ENCODE results near the gene CCL5. TPM values are rescaled to one million over a fixed set of nuclear protein-coding genes. Genes with fewer than 3 reads are reported as not detected.

CCL5 gene
- total and polyA plus RNA-seq, 7 donors: 0.38 to 2.6 (median 0.77) TPM

DNA sequence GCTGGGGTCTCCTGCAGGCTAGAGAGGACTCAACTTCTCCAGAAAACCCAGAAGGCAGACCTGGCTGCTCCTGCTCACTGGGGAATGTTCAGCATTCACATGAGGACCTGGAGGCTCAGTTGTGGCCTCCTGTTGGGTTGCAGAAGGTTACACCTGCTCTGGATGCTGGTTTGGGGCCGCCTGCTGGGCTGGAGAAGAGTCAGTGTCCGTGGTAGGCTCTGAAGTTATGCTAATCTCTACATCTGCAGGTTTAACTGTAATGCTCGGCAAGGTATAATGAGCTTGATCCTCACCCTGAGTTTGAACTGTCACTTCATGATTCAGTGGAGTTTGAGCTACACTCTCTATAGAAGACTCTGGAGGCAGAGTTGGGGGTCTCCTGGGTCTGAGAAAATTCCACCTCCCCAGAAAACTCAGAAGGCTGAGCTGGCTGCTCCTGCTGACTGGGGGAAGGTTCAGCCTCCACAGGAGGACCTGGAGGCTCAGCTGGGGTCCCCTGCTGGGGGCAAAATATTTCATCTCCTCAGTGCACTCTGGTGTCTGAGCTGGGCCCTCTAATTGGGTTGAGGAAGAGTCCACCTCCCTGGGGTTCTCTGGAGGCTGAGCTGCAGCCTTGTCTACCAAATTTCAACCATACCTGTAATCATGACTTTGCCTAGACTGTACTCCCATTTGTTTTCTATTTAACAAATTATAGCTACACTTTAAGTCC lies 26.9 kb upstream of the CCL5 start:
- no peak for ATAC-seq
- H3K4me3 ChIP-seq: no peak overlapping the region
- 57 to 66% (median 61%) methylated on average over 3 of the region's 3 CpGs for WGBS, 3 donors
- intact Hi-C loops (cut with DNase I): no loop called here
- H3K27ac ChIP-seq: no peak overlapping the region
- DNase-seq: no peak
- no peaks in the 10 kb centered on the region for H3K27me3 ChIP-seq (ENCODE audit: insufficient read depth in 3 of 3, low read length in 2 of 3)
- H3K9me3 ChIP-seq: no peaks in the 10 kb centered on the region
- H3K4me1 ChIP-seq: no peaks in the 10 kb centered on the region
- no peak for TF ChIP-seq CTCF (IDR thresholded peaks at IDR 0.05)
- no peaks in the 10 kb centered on the region for H3K36me3 ChIP-seq (ENCODE audit: insufficient read depth in 1 of 2, low read depth in 1 of 2)

DNA sequence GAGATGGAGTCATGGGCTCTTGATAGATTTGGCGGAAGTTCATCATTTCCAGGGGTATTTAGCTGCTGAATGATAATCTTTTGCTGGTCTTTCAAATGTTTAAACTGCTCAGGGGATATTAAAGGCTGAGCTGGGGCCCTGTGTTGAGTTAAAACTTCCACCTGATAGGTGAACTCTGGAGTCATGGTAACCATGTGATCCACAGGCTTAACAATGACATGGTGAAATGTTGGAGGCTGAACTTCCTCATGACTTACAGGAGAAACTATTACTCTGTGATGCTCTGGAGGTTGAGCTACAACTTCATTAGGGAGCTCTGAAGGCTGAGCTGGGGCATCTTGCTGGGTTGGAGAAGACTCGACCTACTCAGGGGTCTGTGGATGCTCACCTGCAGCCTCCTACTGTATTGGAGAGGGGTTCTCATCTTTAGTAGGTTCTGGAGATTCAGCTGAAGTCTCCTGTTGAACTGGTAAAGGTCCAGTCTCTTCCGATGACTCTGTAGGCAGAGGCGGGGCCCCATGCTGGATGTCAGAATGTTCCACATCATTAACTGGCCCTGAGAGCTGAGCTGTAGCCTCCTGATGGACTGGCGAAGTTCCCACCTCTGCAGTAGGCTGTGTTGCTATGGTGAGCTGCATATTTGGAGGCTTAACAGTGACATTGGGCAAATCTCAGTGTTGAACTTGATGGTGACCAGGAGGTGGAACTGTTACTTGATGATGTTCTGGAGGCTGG lies 26.2 kb upstream of the CCL5 start:
- 82 to 92% (median 84%) methylated on average over 5 of the region's 5 CpGs for WGBS, 3 donors
- TF ChIP-seq CTCF (IDR thresholded peaks at IDR 0.05): no peak
- ATAC-seq (no peak), DNase-seq (no peak)
- intact Hi-C loops (cut with DNase I): no loop called here
- Histone ChIP-seq H3K9me3 (no peaks in the 10 kb centered on the region), H3K27ac (no peak overlapping the region), H3K27me3 (ENCODE audit: insufficient read depth in 3 of 3, low read length in 2 of 3) (no peaks in the 10 kb centered on the region), H3K4me1 (no peaks in the 10 kb centered on the region), H3K4me3 (no peak overlapping the region), H3K36me3 (ENCODE audit: insufficient read depth in 1 of 2, low read depth in 1 of 2) (no peaks in the 10 kb centered on the region)

DNA sequence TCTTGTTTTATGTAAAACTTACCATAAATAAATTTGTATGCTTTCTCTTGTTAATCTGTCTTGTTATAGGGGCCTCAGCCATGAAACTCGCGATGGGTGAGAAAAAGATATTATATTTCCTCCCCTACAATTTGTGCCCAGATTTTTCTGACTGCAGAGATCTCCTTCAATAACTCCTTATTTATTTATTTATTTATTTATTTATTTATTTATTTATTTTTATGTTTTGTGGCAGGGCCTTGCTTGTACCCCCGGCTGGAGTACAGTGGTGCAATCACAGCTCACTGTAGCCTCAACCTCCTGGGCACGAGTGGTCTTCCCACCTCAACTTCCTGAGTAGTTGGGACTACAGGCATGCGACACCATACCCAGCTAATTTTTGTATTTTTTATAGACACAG lies 23.3 kb upstream of the CCL5 start:
- no peak overlapping the region for H3K4me3 ChIP-seq
- intact Hi-C loops (cut with DNase I): no loop called here
- no peak for TF ChIP-seq CTCF (IDR thresholded peaks at IDR 0.05)
- H3K36me3 ChIP-seq (ENCODE audit: insufficient read depth in 1 of 2, low read depth in 1 of 2): no peaks in the 10 kb centered on the region
- H3K27me3 ChIP-seq (ENCODE audit: insufficient read depth in 3 of 3, low read length in 2 of 3): peaks cover 0 to 2% (median 0%) of the 10 kb centered on the region in 3 donors
- H3K27ac ChIP-seq: no peak overlapping the region
- H3K9me3 ChIP-seq: no peaks in the 10 kb centered on the region
- H3K4me1 ChIP-seq: no peaks in the 10 kb centered on the region
- ATAC-seq (no peak), DNase-seq (no peak)
- WGBS, 3 donors: 86 to 92% (median 87%) methylated on average over 5 of the region's 5 CpGs

- Histone ChIP-seq H3K4me1 (no peaks in the 10 kb centered on the region), H3K36me3 (ENCODE audit: insufficient read depth in 1 of 2, low read depth in 1 of 2) (no peaks in the 10 kb centered on the region), H3K27me3 (ENCODE audit: insufficient read depth in 3 of 3, low read length in 2 of 3) (peaks cover 0 to 2% (median 0%) of the 10 kb centered on the region in 3 donors), H3K4me3 (no peak overlapping the region), H3K27ac (no peak overlapping the region), H3K9me3 (no peaks in the 10 kb centered on the region)
- intact Hi-C loops (cut with DNase I): no loop called here
- no peak for TF ChIP-seq CTCF (IDR thresholded peaks at IDR 0.05)
- 77 to 83% (median 80%) methylated on average over 9 of the region's 9 CpGs for WGBS, 3 donors
- DNase-seq: no peak
- no peak for ATAC-seq
These were observed 21.5 kb upstream of the CCL5 start for GRCh38 chr17:35901631-35902175.
